ENCODE measurements around the gene PAX7.
"Not testable (repeated sequence)": the region's sequence is repeated elsewhere in the genome, so short reads cannot be mapped to it uniquely, and the experiment has no call there.

The PAX7 gene

DNA sequence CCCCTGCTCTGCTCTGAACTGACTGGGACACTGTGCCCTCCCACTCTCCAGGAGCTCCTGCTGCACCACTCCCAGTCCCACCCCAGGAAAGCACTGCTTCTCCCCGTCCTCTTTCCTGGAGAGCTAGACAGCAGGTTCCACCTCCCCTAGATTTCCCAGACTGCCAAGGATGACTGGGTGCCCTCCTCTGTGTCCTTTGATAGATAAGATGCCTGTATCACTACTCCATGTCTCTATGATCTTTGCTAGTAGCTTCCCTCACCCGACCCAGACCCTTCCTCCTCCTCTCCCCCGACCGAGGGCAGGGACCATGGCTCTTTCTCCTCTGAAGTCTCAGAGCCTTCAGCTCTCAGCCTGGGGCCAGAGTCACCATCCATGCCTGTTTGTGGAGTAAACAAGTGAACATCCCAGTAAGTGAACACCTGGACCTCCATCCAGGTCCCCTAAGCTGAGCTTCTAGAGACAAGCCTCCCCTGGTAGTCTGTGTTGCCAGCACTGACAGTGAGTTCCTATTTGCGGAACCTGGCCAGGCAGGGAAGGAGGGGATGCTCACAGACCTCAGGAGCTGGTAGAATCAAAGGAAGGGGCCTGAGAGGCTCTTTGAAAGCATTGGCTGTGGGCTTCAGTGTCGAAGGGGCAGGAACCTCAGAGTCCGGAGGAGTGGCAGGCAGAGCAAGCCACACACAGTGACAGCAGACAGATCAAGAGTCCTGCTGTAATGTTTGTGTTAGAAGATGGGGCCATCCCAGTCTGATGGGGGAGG lies 104.0 kb downstream of the PAX7 start:
- no peak for DNase-seq

DNA sequence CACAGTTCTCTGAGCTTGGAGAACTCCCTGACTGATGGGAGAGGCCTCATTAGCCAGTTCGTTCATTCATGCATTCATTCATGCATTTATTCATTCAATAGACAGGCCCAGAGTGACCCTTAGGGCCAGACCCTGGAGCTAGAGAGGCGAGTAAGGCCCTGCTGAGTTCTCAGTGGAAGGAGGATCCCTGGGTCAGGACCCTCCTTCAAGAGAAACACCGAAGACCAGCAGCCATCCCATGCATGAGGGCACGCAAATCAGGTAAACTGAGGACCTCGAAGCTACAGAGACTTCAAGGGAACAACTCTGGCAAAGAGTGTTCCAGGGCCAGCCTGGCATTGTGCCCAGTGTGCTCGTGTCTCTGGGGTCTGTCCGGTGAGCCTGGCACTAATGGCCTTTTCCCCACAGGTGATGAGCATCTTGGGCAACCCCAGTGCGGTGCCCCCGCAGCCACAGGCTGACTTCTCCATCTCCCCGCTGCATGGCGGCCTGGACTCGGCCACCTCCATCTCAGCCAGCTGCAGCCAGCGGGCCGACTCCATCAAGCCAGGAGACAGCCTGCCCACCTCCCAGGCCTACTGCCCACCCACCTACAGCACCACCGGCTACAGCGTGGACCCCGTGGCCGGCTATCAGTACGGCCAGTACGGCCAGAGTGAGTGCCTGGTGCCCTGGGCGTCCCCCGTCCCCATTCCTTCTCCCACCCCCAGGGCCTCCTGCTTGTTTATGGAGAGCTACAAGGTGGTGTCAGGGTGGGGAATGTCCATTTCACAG lies 104.8 kb downstream of the PAX7 start:
- no peak for DNase-seq

DNA sequence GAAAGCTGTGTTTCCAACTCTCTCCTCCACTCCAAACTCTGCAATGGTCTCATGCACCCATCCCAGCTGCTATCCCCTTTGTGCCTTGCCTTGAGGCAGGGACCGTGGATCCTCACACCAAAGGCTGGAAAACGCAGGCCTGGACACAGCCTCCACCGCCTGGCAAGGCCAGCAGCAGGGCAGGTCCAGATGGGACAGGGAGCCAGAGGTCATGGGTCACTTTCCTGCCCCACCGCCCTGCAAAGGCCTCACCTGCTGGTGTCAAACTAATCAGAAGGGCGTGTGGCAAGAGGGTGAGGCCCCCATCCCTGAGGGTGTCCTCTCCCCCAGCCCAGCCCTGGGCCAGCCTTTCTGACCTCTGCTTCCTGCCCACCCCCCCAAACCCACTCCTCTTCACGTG lies 106.3 kb downstream of the PAX7 start:
- no peak for DNase-seq

DNA sequence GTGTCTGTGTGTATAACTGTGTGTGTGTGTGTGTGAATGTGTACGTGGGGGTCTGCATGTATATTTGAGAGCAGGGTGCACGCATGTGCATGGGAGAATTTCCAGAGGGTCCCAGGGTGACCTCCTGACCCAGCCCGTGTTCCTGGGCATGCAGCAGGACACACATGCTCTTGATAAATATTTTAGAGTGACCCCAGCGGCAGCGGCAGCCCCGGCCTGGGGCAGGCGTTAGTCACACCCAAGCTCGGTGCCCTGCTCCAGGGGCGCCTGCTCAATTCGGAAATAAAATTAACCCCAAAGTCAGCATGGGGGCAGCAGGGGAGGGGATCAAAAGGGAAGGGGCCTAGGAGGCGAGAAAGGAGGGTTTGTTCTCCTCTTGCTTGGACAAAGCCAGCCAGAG lies 107.5 kb downstream of the PAX7 start:
- DNase-seq: no peak

DNA sequence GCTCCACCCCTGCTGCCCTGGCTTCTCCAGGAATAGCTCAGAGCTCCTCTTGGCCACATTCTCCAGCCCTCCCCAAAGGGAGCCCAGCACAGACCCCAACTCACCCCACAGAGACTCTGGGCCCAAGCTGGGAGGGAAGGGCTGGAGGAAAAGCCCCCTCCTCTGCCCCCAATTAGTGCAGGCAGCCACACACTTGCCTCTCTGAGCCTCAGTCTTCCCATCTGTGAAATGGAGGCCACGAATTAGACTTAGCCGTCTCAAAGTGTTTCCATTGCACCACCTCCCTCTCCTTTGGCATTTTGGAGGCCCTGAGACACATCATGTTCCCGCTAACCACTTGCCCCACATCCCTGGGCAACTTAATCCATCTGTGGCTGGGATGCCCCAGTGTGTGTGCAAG lies 108.0 kb downstream of the PAX7 start:
- DNase-seq: no peak

DNA sequence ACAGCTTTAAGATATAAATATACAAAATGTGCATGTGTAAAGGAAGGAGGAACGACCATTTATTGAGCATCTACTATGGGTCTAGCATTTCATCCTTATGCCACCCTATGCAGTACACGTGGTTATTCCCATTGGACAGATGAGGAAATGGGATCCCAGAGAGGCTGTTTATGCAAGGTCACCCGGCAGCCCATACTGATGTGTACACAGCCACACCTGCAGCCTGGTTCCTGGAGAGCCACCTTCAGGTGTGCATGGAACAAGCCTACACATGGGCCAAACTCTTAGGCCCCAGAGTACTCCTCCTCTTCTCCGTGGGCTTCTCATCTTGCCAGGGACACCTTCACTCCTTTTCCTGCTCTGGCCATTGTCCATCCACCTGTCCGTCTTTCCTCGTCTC lies 108.8 kb downstream of the PAX7 start:
- DNase-seq: no peak

DNA sequence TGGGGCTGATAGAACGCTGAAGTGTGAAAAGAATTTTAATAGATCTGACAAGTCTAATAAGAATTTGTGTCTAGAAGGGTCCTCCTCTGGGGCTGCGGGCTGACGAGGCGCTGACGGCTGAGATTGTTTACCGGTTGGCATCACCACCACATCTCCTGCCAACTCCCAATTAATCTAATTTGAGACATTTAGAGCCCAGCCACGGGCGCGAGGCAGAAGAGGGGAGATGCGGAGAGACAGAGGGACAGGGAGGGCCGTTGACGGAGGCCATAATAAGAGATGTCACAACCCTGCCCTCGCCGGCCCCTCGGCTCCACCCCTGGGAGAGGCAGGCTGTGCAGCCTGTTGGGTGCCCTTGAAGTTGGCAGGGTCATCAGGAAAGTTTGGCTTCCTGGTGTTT lies 109.3 kb downstream of the PAX7 start:
- DNase-seq: no peak

DNA sequence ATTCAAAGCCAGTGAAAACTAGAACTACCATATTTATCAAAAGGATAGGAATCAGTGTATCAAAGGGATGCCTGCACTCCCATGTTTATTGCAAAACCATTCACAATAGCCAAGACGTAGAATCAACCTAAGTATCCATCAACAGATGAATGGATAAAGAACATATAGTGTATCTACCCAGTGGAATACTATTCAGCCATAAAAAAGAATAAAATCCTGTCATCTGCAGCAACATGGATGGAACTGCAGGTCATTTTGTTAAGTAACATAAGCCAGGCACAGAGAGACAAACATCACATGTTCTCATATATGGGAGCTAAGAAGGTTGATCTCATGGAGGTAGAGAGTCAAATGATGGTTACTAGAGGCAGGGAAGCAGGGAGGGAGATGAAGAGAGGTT lies 110.0 kb downstream of the PAX7 start:
- DNase-seq: no peak

DNA sequence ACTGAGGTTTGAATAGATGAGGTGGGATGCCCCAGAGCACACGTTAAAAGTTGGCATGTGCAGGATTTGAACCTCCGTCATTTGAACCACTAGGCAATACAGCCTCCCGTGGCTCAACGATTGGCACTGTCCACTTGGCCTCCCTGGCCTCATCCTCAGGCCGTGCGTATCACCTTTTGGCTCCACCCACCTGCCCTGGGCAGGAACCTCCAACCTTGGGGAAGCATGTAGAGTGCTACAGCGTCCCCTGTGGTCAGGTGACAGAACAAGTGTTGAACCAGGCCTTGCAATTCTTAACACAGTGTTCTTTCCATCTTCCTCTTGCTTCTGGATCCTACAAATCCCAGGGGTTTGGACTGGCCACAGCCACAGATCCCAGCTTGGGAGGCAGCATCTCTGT lies 112.6 kb downstream of the PAX7 start:
- DNase-seq: no peak

DNA sequence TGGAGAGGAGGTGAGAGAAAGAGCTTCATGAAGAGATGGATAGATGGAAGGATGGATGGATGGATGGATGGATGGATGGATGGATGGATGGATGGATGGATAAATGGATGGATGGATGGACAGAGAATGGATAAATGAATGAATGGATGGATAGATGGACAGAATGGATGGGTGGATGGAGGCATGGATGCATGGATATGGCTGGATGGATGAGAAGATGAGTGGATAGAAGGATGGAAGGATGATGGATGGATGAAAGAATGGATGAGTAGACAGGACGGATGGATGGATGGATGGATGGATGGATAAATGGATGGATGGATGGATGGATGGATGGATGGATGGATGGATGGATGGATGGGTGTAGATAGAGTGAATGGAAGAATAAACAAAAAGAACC lies 113.7 kb downstream of the PAX7 start:
- DNase-seq: not testable (repeated sequence)

DNA sequence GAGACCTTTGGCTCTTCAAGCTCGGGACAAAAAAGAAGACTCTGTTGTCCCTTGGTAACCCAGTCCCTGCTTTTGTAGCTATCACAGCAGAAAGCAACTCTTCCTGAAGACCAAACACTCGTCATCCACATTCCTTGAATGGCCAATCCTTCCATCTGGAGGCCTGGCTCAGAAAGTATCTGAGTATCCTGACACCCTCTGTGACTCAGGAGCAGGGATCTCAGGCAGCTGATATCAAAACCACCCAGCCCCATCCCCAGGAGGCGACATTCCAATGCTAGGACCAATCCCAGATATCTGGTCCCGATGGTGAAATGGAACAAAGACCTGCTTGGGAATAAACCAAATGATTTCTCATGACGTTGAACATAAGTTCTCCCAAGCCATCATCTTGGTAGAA lies 116.3 kb downstream of the PAX7 start:
- DNase-seq: no peak

DNA sequence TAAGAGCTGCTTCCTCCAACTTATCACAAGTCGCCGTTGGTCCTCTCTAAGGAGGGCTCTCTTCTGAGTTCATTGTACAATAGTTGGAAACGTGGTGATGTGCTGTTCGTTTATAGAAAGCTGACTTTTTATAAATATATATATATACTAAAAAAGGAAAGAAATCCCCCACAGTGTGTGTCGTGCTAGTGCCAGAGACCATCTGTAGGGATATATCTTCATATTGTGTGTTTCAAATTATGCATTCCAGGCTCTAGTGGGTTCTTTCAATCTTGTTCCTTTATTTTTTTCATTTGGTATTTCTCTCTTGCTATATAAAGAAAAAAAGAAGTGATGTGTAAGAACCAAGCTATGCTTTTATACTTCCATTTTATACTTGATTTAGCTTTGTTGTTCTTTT lies 117.0 kb downstream of the PAX7 start:
- no peak for DNase-seq

DNA sequence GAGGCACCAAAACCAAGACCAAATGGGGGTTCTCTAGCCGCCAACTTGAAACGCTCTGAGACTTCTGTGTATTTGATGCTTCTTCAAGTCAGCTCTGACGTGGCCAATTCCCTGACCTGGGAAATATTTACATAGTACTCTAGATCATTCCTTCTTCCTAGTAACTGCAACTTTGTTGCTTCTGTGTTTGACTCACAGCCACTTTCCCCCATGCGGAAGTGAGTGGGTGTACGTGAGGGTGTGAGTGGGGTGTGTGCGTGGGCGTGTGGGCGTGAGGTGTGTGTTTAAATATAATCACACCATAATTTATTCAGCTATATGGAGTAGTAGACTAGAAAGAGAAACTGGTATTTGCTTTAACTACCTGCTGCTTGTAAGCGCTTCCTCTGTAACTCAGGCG lies 117.8 kb downstream of the PAX7 start:
- no peak for DNase-seq

DNA sequence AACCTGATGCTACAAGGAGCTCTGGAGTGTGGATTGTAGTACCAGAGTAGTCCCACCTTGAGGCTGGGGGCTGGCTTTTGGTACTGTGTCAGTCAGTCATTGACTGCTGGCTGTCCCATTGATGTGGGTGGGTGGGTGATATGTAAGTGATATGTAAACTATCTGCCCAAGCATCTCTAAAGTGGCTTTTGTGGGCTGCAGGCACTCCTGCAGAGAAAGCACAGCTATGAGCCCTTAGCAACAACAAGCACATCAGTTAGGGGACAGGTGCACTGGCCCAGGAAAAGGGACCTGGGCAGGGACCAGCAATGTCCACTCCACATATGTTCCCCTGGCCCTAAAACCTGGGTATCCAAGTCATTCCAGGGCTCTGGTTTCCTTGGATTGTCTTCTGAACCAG lies 118.9 kb downstream of the PAX7 start:
- no peak for DNase-seq

DNA sequence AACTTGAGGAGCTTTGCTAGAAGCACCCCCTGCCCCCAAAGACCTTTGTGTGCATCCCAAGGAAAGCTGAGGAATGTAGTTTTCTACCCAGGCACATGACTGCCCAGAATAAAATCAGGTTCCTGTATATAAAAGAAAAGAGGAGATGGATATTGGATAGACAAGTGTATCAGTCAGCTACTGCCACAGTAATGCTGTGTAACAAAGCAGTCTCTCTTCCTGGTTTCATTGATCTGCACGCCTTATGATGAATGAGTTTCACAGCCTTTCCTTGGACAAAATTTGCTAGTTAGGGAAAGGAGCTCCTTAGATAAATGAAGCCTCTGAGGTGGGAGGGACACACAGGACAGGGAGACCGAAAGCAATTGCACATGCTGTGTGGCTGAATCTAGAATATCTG lies 120.0 kb downstream of the PAX7 start:
- no peak for DNase-seq

DNA sequence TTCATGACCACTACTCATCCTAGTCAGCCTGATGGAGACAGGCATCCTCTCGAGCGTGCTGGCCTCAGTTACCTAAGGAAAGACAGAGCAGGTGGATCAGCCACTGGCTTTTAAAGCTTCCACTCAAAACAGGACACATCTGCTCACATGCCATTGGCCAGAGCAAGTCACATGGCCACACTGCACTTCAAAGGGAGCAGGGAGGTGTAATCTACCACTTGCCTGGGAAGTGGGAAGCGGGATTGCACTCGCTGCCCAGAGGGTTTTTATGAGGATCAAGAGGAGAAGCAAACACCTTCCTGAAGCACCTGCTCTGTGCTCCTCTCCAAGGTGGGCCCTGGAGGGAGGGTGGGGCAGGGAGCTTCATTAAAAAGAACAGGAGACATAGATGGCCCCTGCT lies 120.8 kb downstream of the PAX7 start:
- DNase-seq: no peak

DNA sequence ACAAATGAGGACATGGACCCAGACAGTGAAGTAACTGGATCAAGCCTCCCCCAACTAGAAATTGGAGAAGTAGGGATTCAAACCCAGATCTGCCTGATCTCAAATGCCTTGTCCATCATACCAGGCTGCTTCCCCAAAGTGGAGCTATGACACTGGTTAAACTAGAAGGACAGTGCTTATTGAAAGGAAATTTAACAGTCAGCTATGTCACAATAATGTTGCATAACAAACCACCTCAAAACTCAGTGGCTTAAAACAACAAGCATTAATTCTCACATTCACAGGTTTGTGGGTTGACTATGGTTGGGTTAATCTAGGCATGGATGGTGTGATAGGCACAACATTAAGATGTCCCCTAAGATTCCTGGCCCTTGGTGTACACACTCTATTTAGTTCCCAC lies 121.8 kb downstream of the PAX7 start:
- no peak for DNase-seq

DNA sequence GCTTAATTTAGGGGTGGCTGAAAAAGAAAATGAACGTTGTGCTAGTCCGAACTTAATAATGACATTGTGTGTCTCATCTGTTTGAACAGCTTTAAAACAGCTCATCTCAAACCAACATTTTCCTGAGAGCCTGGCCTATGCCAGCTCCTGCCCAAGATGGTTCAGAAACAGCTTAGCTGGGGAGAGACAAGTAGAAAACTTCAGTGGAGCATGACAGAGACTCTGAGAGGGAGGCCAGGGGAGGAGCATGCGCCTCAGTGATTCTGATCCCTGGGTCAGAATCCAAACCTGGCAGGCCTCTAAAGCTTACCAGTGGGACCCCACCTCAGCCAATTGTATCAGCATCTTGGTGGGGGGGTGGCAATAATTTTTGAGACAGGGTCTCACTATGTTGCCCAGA lies 129.5 kb downstream of the PAX7 start:
- no peak for DNase-seq

DNA sequence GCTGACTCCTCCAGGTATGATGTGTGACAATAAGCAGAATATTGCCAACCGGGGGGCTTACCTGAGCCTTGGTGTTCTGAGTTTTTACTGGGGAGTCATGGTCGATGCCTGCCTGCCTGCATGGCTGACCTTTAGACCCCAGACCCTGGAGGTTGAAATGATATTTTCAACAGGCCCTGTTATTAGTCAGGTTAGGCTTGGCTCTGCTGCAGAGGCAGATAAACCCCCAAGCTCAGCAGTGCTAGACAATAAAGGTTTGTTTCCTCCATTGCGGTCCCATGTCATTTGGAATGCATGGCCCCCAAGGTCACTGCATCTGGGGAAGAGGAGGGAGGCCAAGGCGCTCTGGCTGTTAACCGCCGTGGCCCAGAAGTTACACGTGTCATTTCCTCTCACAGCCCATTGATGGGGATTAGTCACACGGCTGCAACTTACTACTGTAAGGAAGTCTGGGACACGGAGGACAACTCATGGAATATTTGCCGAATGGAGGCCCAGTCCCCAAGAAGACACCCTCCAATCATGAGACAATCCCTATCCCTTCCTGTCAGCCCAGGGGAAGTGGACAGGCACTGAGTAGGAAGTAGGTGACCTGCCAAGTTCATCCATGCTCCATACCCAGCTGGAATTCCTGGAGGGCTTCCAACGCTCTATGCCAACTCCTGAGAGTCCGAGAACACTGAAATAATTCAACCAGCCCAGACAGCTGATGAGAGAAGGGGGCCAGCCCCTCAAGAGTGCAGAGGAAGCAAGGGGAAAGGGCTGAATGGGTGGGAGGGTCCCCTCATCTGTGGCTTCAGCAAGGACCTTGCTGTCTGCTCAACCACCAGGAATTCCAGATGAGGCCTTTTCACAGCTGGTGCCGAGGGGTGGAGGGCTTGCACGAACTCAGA lies 131.5 kb downstream of the PAX7 start:
- peak; percentile 64 for DNase-seq

DNA sequence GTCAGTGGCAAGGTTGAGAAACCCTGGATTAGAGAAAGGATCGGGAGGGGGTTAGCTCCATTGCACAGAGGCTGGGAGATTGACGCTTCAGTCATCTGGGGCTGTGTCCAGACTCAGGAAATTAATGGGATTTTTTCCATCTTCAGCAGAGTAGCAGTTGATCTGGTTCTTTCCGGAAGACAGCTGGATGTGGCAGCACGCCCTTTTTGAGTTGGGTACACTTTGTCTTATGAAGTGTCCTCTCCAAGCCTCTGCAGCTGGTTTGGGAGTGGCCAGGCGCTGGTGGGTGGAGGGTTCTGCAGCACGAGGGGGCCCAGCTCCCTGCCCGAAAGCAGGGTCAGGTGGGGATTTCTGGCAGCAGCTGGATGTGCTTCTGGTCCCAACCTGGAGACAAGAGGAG lies 133.7 kb downstream of the PAX7 start:
- DNase-seq: peak; percentile 60

DNA sequence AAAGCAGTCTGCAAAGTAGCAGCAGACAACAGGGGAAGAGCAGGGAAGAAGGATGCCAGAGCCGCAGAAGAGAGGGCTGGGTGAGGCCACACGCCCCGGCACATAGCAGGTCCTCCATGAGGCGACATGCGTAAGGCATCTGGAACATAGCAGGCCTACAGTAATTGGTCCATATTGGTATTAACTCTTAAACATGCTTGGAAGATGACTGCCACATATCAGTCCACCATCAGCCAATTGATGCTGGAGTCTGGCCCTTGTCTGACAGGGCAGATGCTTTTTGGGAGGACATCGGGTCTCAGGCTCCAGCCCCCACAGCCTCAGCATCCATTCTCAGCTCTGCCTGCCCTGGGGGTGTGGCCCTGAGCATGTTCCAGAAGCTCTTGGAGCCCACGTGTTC lies 135.1 kb downstream of the PAX7 start:
- no peak for DNase-seq

DNA sequence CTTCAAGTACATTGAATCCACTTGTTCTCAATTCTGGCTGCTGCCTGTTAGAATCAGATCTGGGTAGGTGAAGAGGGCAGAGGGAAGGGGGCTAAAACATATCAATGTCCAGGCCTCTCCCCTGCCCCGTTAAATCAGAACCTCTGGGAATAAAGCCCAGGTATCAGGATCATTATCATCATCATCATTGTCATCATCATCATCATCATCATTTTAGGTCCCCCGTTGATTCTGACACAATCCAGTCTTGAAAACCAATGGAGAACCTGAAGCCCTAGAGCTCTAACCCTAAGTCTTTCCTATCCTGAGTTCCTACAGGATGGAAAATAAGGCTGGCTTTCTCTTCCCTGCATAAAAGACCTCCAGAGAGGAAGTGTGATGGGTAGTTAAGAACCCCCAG lies 135.7 kb downstream of the PAX7 start:
- no peak for DNase-seq

DNA sequence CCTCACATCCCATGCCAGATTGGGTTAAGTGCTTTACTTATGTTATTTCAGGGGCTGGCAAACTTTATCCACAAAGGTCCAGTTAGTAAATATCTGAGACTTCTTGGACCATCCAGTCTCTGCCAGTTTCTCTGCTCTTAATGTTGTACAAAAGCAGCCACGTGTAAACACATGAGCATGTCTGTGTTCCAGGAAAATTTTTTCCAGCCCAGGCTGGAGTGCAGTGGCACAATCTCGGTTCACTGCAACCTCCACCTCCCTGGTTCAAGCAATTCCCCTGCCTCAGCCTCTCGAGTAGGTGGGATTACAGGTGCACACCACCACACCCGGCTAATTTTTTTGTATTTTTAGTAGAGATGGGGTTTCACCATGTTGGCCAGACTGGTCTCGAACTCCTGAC lies 136.9 kb downstream of the PAX7 start:
- not testable (repeated sequence) for DNase-seq

DNA sequence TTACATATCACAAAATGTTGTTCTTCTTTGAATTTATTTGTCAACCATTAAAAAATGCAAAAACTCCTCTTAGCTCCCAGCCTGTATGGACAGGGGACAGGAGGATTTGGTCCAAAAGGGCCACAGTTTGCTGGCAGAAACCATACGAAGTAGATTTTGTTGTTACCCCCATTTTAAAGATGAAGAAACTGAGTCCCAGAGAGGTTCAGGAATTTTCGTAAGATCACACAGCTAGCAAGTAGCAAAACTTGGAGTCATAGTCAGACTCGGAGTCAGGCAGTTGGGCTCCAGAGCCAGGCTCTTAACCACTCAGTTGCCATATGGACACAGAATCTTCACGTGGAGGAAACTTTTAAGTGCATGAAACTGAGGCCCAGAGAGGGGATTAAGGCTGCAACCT lies 137.4 kb downstream of the PAX7 start:
- DNase-seq: no peak

Data from right forelimb (tissue), 1 donor.